SK-N-SH (cell line): ENCODE results near the gene ZC2HC1C. TPM values are rescaled to one million over a fixed set of nuclear protein-coding genes. Genes with fewer than 3 reads are reported as not detected.
A peak's percentile ranks its signal among the peaks of the same experiment; 100 is the strongest.

ENCODE experiments used
- CTCF ChIA-PET: fragments of 300-600, 350-600 bp; formaldehyde crosslinking; extraction: SDS; loops from one replicate; lab custom pipeline; 2021; lab: Yijun Ruan, JAX
- POLR2A ChIA-PET: fragments of 350-600 bp; sonication (Branson Sonifier 250); formaldehyde crosslinking; extraction: SDS; loops from one replicate; lab custom pipeline; 2020; ENCODE audit warnings: antibody characterized with exemption, inconsistent platforms; lab: Yijun Ruan, JAX
- DNase-seq: peaks from one replicate; pipeline ENCODE4 v3.0.0; 2012
- H2AFZ ChIP-seq: fragments of 200-600 bp; sonication (generic); 2 replicates; pipeline ENCODE4 v1.8.1; 2016; ENCODE audit warnings: antibody characterized with exemption, mild to moderate bottlenecking, low read depth
- H3F3A ChIP-seq: fragments of 200-600 bp; sonication (generic); replicated peaks from 2 replicates; pipeline ENCODE3; 2016; ENCODE audit warnings: antibody characterized with exemption, mild to moderate bottlenecking; ENCODE audit not compliant: insufficient read depth
- H3K27ac ChIP-seq, 2 experiments: fragments of 200-500 bp in 1 of 2; fragments of 200-600 bp in 1 of 2; sonication (Bioruptor generic) in 1 of 2; sonication (generic), shearing (Covaris generic) in 1 of 2; 2 replicates each; pipeline versions ENCODE4 v1.5.1 to v1.6.1; 2014 to 2016; ENCODE audit warnings: low read depth in 2 of 2, inconsistent platforms in 1 of 2, low read length in 1 of 2, mild to moderate bottlenecking in 1 of 2, mixed read lengths in 1 of 2
- H3K27me3 ChIP-seq: fragments of 200-600 bp; sonication (generic), shearing (Covaris generic); 2 replicates; pipeline ENCODE4 v1.6.1; 2016; ENCODE audit warnings: mixed run types; ENCODE audit not compliant: insufficient read depth
- H3K36me3 ChIP-seq, 2 experiments: fragments of 200-500 bp in 1 of 2; fragments of 200-600 bp in 1 of 2; sonication (Bioruptor generic) in 1 of 2; sonication (generic) in 1 of 2; replicated peaks in 1 of 2; 2 replicates each; pipeline versions ENCODE3 to v1.5.1; 2014 to 2016; ENCODE audit warnings: low read length in 1 of 2, mild to moderate bottlenecking in 1 of 2; ENCODE audit not compliant: insufficient read depth in 2 of 2, control insufficient read depth in 1 of 2
- H3K4me1 ChIP-seq, 2 experiments: fragments of 200-500 bp in 1 of 2; fragments of 200-600 bp in 1 of 2; sonication (Bioruptor generic) in 1 of 2; sonication (generic), shearing (Covaris generic) in 1 of 2; 2 replicates each; pipeline versions ENCODE4 v1.5.1 to v1.6.1; 2014 to 2016; ENCODE audit warnings: low read depth in 1 of 2, low read length in 1 of 2, mixed run types in 1 of 2; ENCODE audit not compliant: insufficient read depth in 2 of 2, control insufficient read depth in 1 of 2
- H3K4me2 ChIP-seq: fragments of 200-600 bp; sonication (generic), shearing (Covaris generic); 2 replicates; pipeline ENCODE4 v1.6.1; 2017; ENCODE audit warnings: mixed run types
- H3K4me3 ChIP-seq, 2 experiments: fragments of 200-500 bp in 1 of 2; fragments of 200-600 bp in 1 of 2; sonication (Bioruptor generic) in 1 of 2; sonication (generic), shearing (Covaris generic) in 1 of 2; 2 replicates each; pipeline versions ENCODE4 v1.5.1 to v1.8.1; 2014 to 2016; ENCODE audit warnings: low read depth in 2 of 2, inconsistent platforms in 1 of 2, low read length in 1 of 2, mild to moderate bottlenecking in 1 of 2, mixed read lengths in 1 of 2, moderate library complexity in 1 of 2
- H3K79me2 ChIP-seq: fragments of 200-600 bp; sonication (generic); 2 replicates; pipeline ENCODE4 v1.8.1; 2017; ENCODE audit warnings: mild to moderate bottlenecking; ENCODE audit not compliant: insufficient read depth
- H3K9ac ChIP-seq: fragments of 200-600 bp; sonication (generic); 2 replicates; pipeline ENCODE4 v1.6.1; 2017; ENCODE audit warnings: mixed run types
- H3K9me2 ChIP-seq: fragments of 200-600 bp; sonication (generic); 2 replicates; pipeline ENCODE4 v1.6.1; 2017; ENCODE audit warnings: mixed run types
- H3K9me3 ChIP-seq: fragments of 200-600 bp; sonication (generic); 2 replicates; pipeline ENCODE4 v1.6.1; 2017; ENCODE audit warnings: mixed run types, mild to moderate bottlenecking, moderate library complexity
- H4K20me1 ChIP-seq: fragments of 200-600 bp; sonication (generic); 2 replicates; pipeline ENCODE4 v1.6.1; 2017; ENCODE audit warnings: mild to moderate bottlenecking, mixed run types; ENCODE audit not compliant: insufficient read depth
- CTCF ChIP-seq: fragments of 200-600 bp; sonication (generic); IDR thresholded peaks from 2 replicates; pipeline ENCODE4 v1.6.1; 2017; ENCODE audit warnings: antibody characterized with exemption, mild to moderate bottlenecking, moderate library complexity
- EP300 ChIP-seq, 2 experiments: IDR thresholded peaks; 2 replicates each; pipeline versions ENCODE4 v1.4.0 to v1.6.1; 2012; ENCODE audit warnings: borderline replicate concordance in 1 of 2, low read depth in 1 of 2, low read length in 1 of 2
- FOSL2 ChIP-seq: IDR thresholded peaks from 2 replicates; pipeline ENCODE4 v1.4.0; 2012; ENCODE audit warnings: low read depth, mild to moderate bottlenecking, moderate library complexity, borderline replicate concordance
- GATA2 ChIP-seq: sonication (generic); formaldehyde crosslinking; IDR thresholded peaks from 2 replicates; pipeline ENCODE4 v1.5.0; 2020; ENCODE audit warnings: mild to moderate bottlenecking, missing genetic modification reagents
- IRF3 ChIP-seq: fragments of 150-350 bp; IDR thresholded peaks from 2 replicates; pipeline ENCODE4 v1.6.1; 2016; ENCODE audit warnings: mild to moderate bottlenecking, low read depth, low read length
- PBX3 ChIP-seq: IDR thresholded peaks from 2 replicates; pipeline ENCODE4; 2012
- POLR2AphosphoS5 ChIP-seq: IDR thresholded peaks from 2 replicates; pipeline ENCODE4 v1.6.1; 2012; ENCODE audit warnings: low read depth, low read length
- RCOR1 ChIP-seq: fragments of 150-350 bp; IDR thresholded peaks from 2 replicates; pipeline ENCODE4 v1.6.1; 2017; ENCODE audit warnings: antibody characterized with exemption, low read length
- TCF12 ChIP-seq: IDR thresholded peaks from 2 replicates; pipeline ENCODE4 v1.4.0; 2012
- polyA plus RNA-seq, 3 experiments: library from polyadenylated mRNA; depleted of rRNA; stranded (reverse); fragments of >200 nt; gene quantifications; 2 replicates each; pipeline ENCODE4 v1.2.3, GENCODE V29; 2012

The ZC2HC1C gene
- polyA plus RNA-seq, 1 of the 3 experiments (the other 2 are of a cell fraction) = 1.2 TPM

DNA sequence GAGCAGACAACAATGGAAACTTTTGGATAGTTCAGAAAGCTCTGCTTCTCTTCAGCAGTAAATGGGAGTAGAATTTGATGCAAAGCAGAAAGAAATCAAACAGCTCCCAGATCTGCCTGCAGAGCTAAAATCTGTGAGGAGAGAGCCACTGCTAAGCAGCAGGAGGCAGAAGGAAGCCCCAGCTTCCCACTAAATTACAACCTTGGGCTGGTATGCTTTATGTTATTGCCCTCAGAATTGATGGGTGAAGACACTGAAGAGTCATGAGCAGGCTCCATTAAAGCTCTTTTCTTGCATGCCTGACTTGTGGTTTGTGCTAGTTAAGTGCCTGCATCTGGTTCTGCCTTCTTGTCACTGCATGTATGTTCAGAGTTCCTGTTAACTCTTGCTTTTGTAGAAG is 8.4 kb downstream of the ZC2HC1C start:
- Histone ChIP-seq H3K4me1 (peaks cover 0 to 16% of the 10 kb centered on the region in 2 experiments; a peak in 2 of 4 replicates), H3K27me3 (no peaks in the 10 kb centered on the region), H3K4me3 (no peak overlapping the region)

More for the DNA sequence above, 8.4 kb downstream of the ZC2HC1C start:
- DNase-seq = no peak
- Histone ChIP-seq H3K36me3 (peaks cover 4 to 16% of the 10 kb centered on the region in 2 experiments), H3K9me3 (no peaks in the 10 kb centered on the region), H2AFZ (no peak overlapping the region), H3K79me2 (no peaks in the 10 kb centered on the region), H3F3A (no peaks in the 10 kb centered on the region), H4K20me1 (no peaks in the 10 kb centered on the region), H3K27ac (peak overlapping the region in 1 of 2 experiments; percentile 90; a peak in 2 of 4 replicates), H3K4me2 (no peak overlapping the region), H3K9me2 (no peaks in the 10 kb centered on the region), H3K9ac (no peak overlapping the region)
- ChIA-PET POLR2A (interaction anchor here (0.9 kb wide), 1 partner anchor 9 kb away, joined by 4 read pairs; the partner anchor contains the start of gene ZC2HC1C), CTCF (interaction anchor here (1.4 to 3.8 kb wide), 4 partner anchors 11 to 217 kb away, joined by 4 to 36 read pairs (median 13); no protein-coding TSS in a partner anchor)
- TF ChIP-seq EP300 (IDR thresholded peaks at IDR 0.05; ENCODE audit: borderline replicate concordance in 1 of 2, low read depth in 1 of 2, low read length in 1 of 2) = peak in 1 of 2 experiments; percentile 60; a peak in 1 of 4 replicates
- no peak for TF ChIP-seq RCOR1
- no peak for TF ChIP-seq GATA2 (CRISPR knock-in tag)
- TF ChIP-seq PBX3 = peak; percentile 37; the same call in 1 of the 2 replicates
- TF ChIP-seq CTCF = no peak
- TF ChIP-seq IRF3 = no peak
- peak; percentile 61 for TF ChIP-seq TCF12
- peak; percentile 24; the same call in 1 of the 2 replicates for TF ChIP-seq POLR2AphosphoS5
- TF ChIP-seq FOSL2 = no peak
